HepG2 (cell line): ENCODE data around the gene PEX7. TPM values are rescaled to one million over a fixed set of nuclear protein-coding genes. Genes with fewer than 3 reads are reported as not detected.

Experiments
- ATAC-seq: fragments of 200-7000 bp; cut with Tn5 transposase; 3 replicates; pipeline ENCODE4 v1.9.1; 2020; ENCODE audit warnings: mild to moderate bottlenecking, moderate library complexity
- BruUV-seq: library from RNA; stranded (reverse); fragments of 400-500 nt; replicated peaks from 2 replicates; lab custom pipeline; 2021; lab: Mats Ljungman, UMichigan
- CTCF ChIA-PET: fragments of 300-600 bp; formaldehyde crosslinking; extraction: SDS; loops from one replicate; lab custom pipeline; 2021; ENCODE audit warnings: low total read pairs, inconsistent platforms, low intra/inter-chr PET ratio; lab: Yijun Ruan, JAX
- POLR2A ChIA-PET: fragments of 350-600 bp; sonication (Branson Sonifier 250); formaldehyde crosslinking; loops from one replicate; lab custom pipeline; 2020; ENCODE audit warnings: antibody characterized with exemption, inconsistent platforms; lab: Yijun Ruan, JAX
- DNase-seq: peaks from one replicate; pipeline ENCODE4 v3.0.0-alpha.2; 2015; ENCODE audit warnings: low spot score
- FAIRE-seq: peaks from 3 replicates; lab custom pipeline; 2011; peaks lifted over from hg19 to GRCh38; lab: Jason Lieb, UNC
- H2AFZ ChIP-seq: one replicate; pipeline ENCODE4 v1.6.1; 2011; ENCODE audit warnings: low read length, inconsistent platforms
- H3K27ac ChIP-seq: fragments of 300-600 bp; 3 replicates; pipeline ENCODE4 v1.8.0; 2011; ENCODE audit warnings: mixed run types, mild to moderate bottlenecking, mixed read lengths, low read length, inconsistent platforms; ENCODE audit not compliant: insufficient read depth; ENCODE audit errors: extremely low read length
- H3K27me3 ChIP-seq, 2 experiments: fragments of 200-600 bp in 1 of 2; 2 replicates in 1 of 2; 3 replicates in 1 of 2; pipeline versions ENCODE4 v1.6.0 to v1.8.0; 2011; ENCODE audit warnings: low read length in 2 of 2, mild to moderate bottlenecking in 2 of 2, moderate library complexity in 2 of 2, inconsistent platforms in 1 of 2; ENCODE audit not compliant: insufficient read depth in 2 of 2, control insufficient read depth in 1 of 2
- H3K36me3 ChIP-seq, 2 experiments: fragments of 200-600 bp in 1 of 2; replicated peaks in 1 of 2; 2 replicates in 1 of 2; 3 replicates in 1 of 2; pipeline versions ENCODE4 v1.5.1 to v1.8.0; 2011; ENCODE audit warnings: low read length in 2 of 2, inconsistent platforms in 1 of 2; ENCODE audit not compliant: insufficient read depth in 2 of 2, control insufficient read depth in 1 of 2
- H3K4me1 ChIP-seq: 2 replicates; pipeline ENCODE4 v1.5.1; 2012; ENCODE audit warnings: low read length, inconsistent platforms; ENCODE audit not compliant: insufficient read depth
- H3K4me2 ChIP-seq: 2 replicates; pipeline ENCODE4 v1.6.0; 2011; ENCODE audit warnings: low read depth, low read length, inconsistent platforms
- H3K4me3 ChIP-seq, 3 experiments: fragments of 200-600 bp in 1 of 3; sonication (generic), shearing (Covaris generic) in 1 of 3; replicated peaks in 1 of 3; 2 replicates each; pipeline ENCODE4 v1.5.1; 2011 to 2016; ENCODE audit warnings: low read length in 3 of 3, inconsistent platforms in 2 of 3, low read depth in 2 of 3, mild to moderate bottlenecking in 2 of 3, control low read depth in 1 of 3, mixed read lengths in 1 of 3; ENCODE audit not compliant: insufficient read depth in 1 of 3
- H3K79me2 ChIP-seq: one replicate; pipeline ENCODE4 v1.6.1; 2011; ENCODE audit warnings: low read length, inconsistent platforms; ENCODE audit not compliant: insufficient read depth
- H3K9ac ChIP-seq: 2 replicates; pipeline ENCODE4 v1.6.0; 2011; ENCODE audit warnings: mild to moderate bottlenecking, low read depth, low read length, inconsistent platforms; ENCODE audit not compliant: insufficient read depth
- H3K9me3 ChIP-seq: 2 replicates; pipeline ENCODE4 v1.5.1; 2012; ENCODE audit warnings: mild to moderate bottlenecking, low read length
- H4K20me1 ChIP-seq: 2 replicates; pipeline ENCODE4 v1.6.0; 2011; ENCODE audit warnings: inconsistent platforms, mild to moderate bottlenecking, low read length, moderate library complexity; ENCODE audit not compliant: insufficient read depth
- HMGXB3 ChIP-seq: sonication (generic); formaldehyde crosslinking; IDR thresholded peaks from 2 replicates; pipeline ENCODE4 v1.4.0; 2020; ENCODE audit warnings: missing genetic modification reagents, borderline replicate concordance
- HOXA7 ChIP-seq: sonication (generic); formaldehyde crosslinking; IDR thresholded peaks from 2 replicates; pipeline ENCODE4 v1.8.1; 2022; ENCODE audit warnings: mild to moderate bottlenecking, missing genetic modification reagents, moderate library complexity
- MTERF4 ChIP-seq: sonication (generic); formaldehyde crosslinking; IDR thresholded peaks from 2 replicates; pipeline ENCODE4 v1.8.0; 2023; ENCODE audit warnings: mild to moderate bottlenecking, missing genetic modification reagents
- MXD3 ChIP-seq: IDR thresholded peaks from 2 replicates; pipeline ENCODE4 v1.6.1; 2016; ENCODE audit warnings: mild to moderate bottlenecking, missing biosample characterization, missing genetic modification reagents
- RARA ChIP-seq: IDR thresholded peaks from 2 replicates; pipeline ENCODE4 v1.6.1; 2016; ENCODE audit warnings: missing genetic modification reagents, missing compliant biosample characterization
- ZBTB37 ChIP-seq: sonication (generic); formaldehyde crosslinking; IDR thresholded peaks from 2 replicates; pipeline ENCODE4 v1.4.0; 2020; ENCODE audit warnings: mild to moderate bottlenecking, missing genetic modification reagents
- ZNF24 ChIP-seq: fragments of 450-650 bp; IDR thresholded peaks from 2 replicates; pipeline ENCODE4 v1.6.1; 2017; ENCODE audit warnings: antibody characterized with exemption, mild to moderate bottlenecking
- ZNF75D ChIP-seq: sonication (generic); formaldehyde crosslinking; IDR thresholded peaks from 2 replicates; pipeline ENCODE4 v1.8.1; 2023; ENCODE audit warnings: missing genetic modification reagents, mild to moderate bottlenecking, borderline replicate concordance
- ZNF761 ChIP-seq: sonication (generic); formaldehyde crosslinking; conservative IDR thresholded peaks from 2 replicates; pipeline ENCODE4 v1.4.0; 2020; ENCODE audit warnings: mild to moderate bottlenecking, missing genetic modification reagents
- WGBS: methylation state at CpG from one replicate; pipeline ENCODE4 v1.1.6; 2017; ENCODE audit warnings: low lambda C conversion rate; 5-methylcytosine and 5-hydroxymethylcytosine counted together
- in situ Hi-C: cut with HindIII; loops from 2 replicates; pipeline ENCODE4 v1.10.0; 2017; ENCODE audit warnings: low pct_unique_long_range_greater_than_20kb; ENCODE audit not compliant: extremely low pct_ligation_motif_present
- intact Hi-C: fragments of 100-400 bp; cut with micrococcal nuclease; formaldehyde crosslinking; loops from one replicate; pipeline ENCODE4 v1.10.0; 2022; ENCODE audit not compliant: unreplicated experiment
- polyA plus RNA-seq, 8 experiments: library from polyadenylated mRNA; depleted of rRNA in 3 of 8; stranded (reverse) in 7 of 8; unstranded in 1 of 8; fragments of >200 nt; fragmentation: Illumina TruSeq in 4 of 8; extraction: Trizol in 4 of 8; gene quantifications; 2 replicates each; pipeline versions ENCODE4 v1.2.1 to v1.2.3, GENCODE V29; 2011 to 2016; ENCODE audit warnings: low read depth in 4 of 8, missing spikeins in 1 of 8, mixed read lengths in 1 of 8; ENCODE audit not compliant: insufficient read depth in 1 of 8
- total RNA-seq, 5 experiments: library from RNA; depleted of rRNA; stranded (reverse); fragments of >200 nt; fragmentation: Illumina TruSeq; extraction: Trizol; gene quantifications; 2 replicates each; pipeline ENCODE4 v1.2.3, GENCODE V29; 2016; ENCODE audit warnings: low read depth in 1 of 5
- TF ChIP-seq, protein P1 (sequence below): sonication (generic); formaldehyde crosslinking; IDR thresholded peaks from 2 replicates; pipeline ENCODE4 v1.5.0; 2020; ENCODE audit warnings: mild to moderate bottlenecking, missing genetic modification reagents
- TF ChIP-seq, protein P2 (sequence below), 2 experiments: sonication (generic) in 1 of 2; formaldehyde crosslinking in 1 of 2; IDR thresholded peaks; 2 replicates each; pipeline versions ENCODE4 v1.5.1 to v1.6.1; 2011 to 2020; ENCODE audit warnings: borderline replicate concordance in 1 of 2, low read depth in 1 of 2, low read length in 1 of 2, mild to moderate bottlenecking in 1 of 2, missing genetic modification reagents in 1 of 2, moderate library complexity in 1 of 2

PEX7 gene
- total and polyA plus RNA-seq, 2 of the 13 experiments (the other 11 are each of a cell fraction or from before 2014, with no cell fraction given), result 0.04 to 0.53 TPM

DNA sequence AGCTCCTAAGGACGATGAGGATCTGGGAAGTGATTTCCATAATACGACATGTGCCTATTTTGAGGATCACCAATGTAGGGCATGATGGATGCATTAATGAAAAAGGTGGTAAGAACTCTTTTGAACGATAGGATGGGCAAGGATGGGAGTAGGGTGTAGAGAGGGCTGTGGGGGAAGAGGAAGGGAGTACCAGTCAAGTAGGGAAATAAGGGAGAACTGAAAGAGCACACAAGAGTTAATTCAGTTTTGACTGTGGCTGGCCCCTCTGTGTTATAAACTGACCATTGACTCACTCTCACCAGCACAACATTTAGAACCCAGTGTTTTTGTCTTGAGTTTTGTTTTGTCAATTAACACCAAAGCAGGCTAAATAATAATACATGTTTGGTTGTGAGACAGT lies 132.7 kb downstream of the PEX7 start:
- CTCF ChIA-PET, result no interaction called here
- POLR2A ChIA-PET, result no interaction called here
- TF ChIP-seq, protein P1, sequence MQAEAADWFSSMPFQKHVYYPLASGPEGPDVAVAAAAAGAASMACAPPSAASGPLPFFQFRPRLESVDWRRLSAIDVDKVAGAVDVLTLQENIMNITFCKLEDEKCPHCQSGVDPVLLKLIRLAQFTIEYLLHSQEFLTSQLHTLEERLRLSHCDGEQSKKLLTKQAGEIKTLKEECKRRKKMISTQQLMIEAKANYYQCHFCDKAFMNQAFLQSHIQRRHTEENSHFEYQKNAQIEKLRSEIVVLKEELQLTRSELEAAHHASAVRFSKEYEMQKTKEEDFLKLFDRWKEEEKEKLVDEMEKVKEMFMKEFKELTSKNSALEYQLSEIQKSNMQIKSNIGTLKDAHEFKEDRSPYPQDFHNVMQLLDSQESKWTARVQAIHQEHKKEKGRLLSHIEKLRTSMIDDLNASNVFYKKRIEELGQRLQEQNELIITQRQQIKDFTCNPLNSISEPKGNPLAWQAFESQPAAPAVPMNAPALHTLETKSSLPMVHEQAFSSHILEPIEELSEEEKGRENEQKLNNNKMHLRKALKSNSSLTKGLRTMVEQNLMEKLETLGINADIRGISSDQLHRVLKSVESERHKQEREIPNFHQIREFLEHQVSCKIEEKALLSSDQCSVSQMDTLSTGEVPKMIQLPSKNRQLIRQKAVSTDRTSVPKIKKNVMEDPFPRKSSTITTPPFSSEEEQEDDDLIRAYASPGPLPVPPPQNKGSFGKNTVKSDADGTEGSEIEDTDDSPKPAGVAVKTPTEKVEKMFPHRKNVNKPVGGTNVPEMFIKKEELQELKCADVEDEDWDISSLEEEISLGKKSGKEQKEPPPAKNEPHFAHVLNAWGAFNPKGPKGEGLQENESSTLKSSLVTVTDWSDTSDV, result no peak
- TF ChIP-seq ZBTB37 (CRISPR knock-in tag) (no peak), HMGXB3 (no peak), ZNF24 (no peak), HOXA7 (CRISPR knock-in tag) (no peak), ZNF75D (CRISPR knock-in tag) (no peak), ZNF761 (CRISPR knock-in tag) (no peak), MTERF4 (CRISPR knock-in tag) (no peak), MXD3 (CRISPR knock-in tag) (no peak), RARA (no peak)
- TF ChIP-seq, protein P2, sequence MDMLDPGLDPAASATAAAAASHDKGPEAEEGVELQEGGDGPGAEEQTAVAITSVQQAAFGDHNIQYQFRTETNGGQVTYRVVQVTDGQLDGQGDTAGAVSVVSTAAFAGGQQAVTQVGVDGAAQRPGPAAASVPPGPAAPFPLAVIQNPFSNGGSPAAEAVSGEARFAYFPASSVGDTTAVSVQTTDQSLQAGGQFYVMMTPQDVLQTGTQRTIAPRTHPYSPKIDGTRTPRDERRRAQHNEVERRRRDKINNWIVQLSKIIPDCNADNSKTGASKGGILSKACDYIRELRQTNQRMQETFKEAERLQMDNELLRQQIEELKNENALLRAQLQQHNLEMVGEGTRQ (IDR thresholded peaks at IDR 0.05; ENCODE audit: low read depth, low read length), result no peak
- TF ChIP-seq, protein P2 (CRISPR knock-in tag; IDR thresholded peaks at IDR 0.05; ENCODE audit: borderline replicate concordance), result no peak
- TF ChIP-seq, all 625 proteins: peak for 0
- H3K27ac ChIP-seq, result no peak overlapping the region
- H3K4me2 ChIP-seq, result no peak overlapping the region
- H3K9ac ChIP-seq, result no peak overlapping the region
- FAIRE-seq (no peak), DNase-seq (no peak), ATAC-seq (no peak)
- no peaks in the 10 kb centered on the region for H3K79me2 ChIP-seq
- H3K4me1 ChIP-seq, result peaks cover 7% of the 10 kb centered on the region; the same call in 1 of the 2 replicates
- peaks cover 4 to 26% of the 10 kb centered on the region in 2 experiments; a peak in 3 of 5 replicates for H3K27me3 ChIP-seq
- WGBS, result under 1% methylated on average over 3 of the region's 3 CpGs
- H2AFZ ChIP-seq, result no peak overlapping the region
- H3K9me3 ChIP-seq, result no peaks in the 10 kb centered on the region
- no TSS peak for BruUV-seq
- intact Hi-C loops, result no loop called here
- no peaks in the 10 kb centered on the region for H3K36me3 ChIP-seq
- in situ Hi-C loops, result loop anchor here (25.0 kb wide), 1 partner anchor 682 kb away; no protein-coding TSS in a partner anchor
- no peak overlapping the region for H3K4me3 ChIP-seq
- no peaks in the 10 kb centered on the region for H4K20me1 ChIP-seq
